OCI-LY1 (cell line): ENCODE results near the gene CDC7.

ENCODE experiments used
- CTCF ChIP-seq: fragments of 200-600 bp; sonication (generic), shearing (Covaris generic); IDR thresholded peaks from 2 replicates; pipeline ENCODE4 v1.5.1; 2017; ENCODE audit warnings: mild to moderate bottlenecking, antibody characterized with exemption, low read length, moderate library complexity, mixed read lengths
- EZH2 ChIP-seq: fragments of 200-600 bp; sonication (generic), shearing (Covaris generic); IDR thresholded peaks from 2 replicates; pipeline ENCODE4 v1.8.0; 2017; ENCODE audit warnings: borderline replicate concordance, mixed run types, mild to moderate bottlenecking, antibody characterized with exemption, low read length, moderate library complexity, mixed read lengths

- TF ChIP-seq CTCF (no peak), EZH2 (no peak)
Observed at GRCh38 chr1:91499346-91499745, 1.3 kb upstream of the CDC7 start.
